Raji (cell line): ENCODE measurements around the gene F9.

Experiments used
- POLR2A ChIP-seq: IDR thresholded peaks from 2 replicates; pipeline ENCODE4 v1.6.1; 2011; ENCODE audit warnings: low read depth, low read length, control low read depth; ENCODE audit not compliant: insufficient read depth

F9 gene

GRCh38 chrX:139530550-139530949 lies at the start of gene F9:
TSS of gene F9 (plus strand) at chrX:139530739. CDS start at chrX:139530765, 26 bp downstream.
- no peak for TF ChIP-seq POLR2A

- TF ChIP-seq POLR2A: no peak
These were observed 46.8 kb upstream of the F9 start for GRCh38 chrX:139483699-139484098.

- TF ChIP-seq POLR2A: no peak
These were observed 45.9 kb upstream of the F9 start for GRCh38 chrX:139484591-139484990.

GRCh38 chrX:139495324-139495723 lies 35.2 kb upstream of the F9 start:
- TF ChIP-seq POLR2A: no peak

- TF ChIP-seq POLR2A: no peak
These were observed 24.2 kb upstream of the F9 start for GRCh38 chrX:139506333-139506732.

GRCh38 chrX:139508099-139508498 lies 22.4 kb upstream of the F9 start:
- no peak for TF ChIP-seq POLR2A

- no peak for TF ChIP-seq POLR2A
These were observed 12.1 kb upstream of the F9 start for GRCh38 chrX:139518475-139518874.

GRCh38 chrX:139532834-139533233 lies 2.3 kb downstream of the F9 start:
- TF ChIP-seq POLR2A: no peak

- TF ChIP-seq POLR2A: no peak
These were observed 2.9 kb downstream of the F9 start for GRCh38 chrX:139533444-139533843.

- no peak for TF ChIP-seq POLR2A
These were observed 8.6 kb downstream of the F9 start for GRCh38 chrX:139538907-139539790.

- no peak for TF ChIP-seq POLR2A
These were observed 12.1 kb downstream of the F9 start for GRCh38 chrX:139542652-139543051.

- TF ChIP-seq POLR2A: no peak
These were observed 13.4 kb downstream of the F9 start for GRCh38 chrX:139543920-139544319.

GRCh38 chrX:139544591-139544990 lies 14.1 kb downstream of the F9 start:
- TF ChIP-seq POLR2A: no peak

GRCh38 chrX:139554376-139554775 lies 23.8 kb downstream of the F9 start:
- no peak for TF ChIP-seq POLR2A

GRCh38 chrX:139554991-139555675 lies 24.6 kb downstream of the F9 start:
- no peak for TF ChIP-seq POLR2A

- TF ChIP-seq POLR2A: no peak
These were observed 29.0 kb downstream of the F9 start for GRCh38 chrX:139559383-139560042.

GRCh38 chrX:139560221-139560620 lies 29.7 kb downstream of the F9 start:
- TF ChIP-seq POLR2A: no peak

- no peak for TF ChIP-seq POLR2A
These were observed 32.7 kb downstream of the F9 start for GRCh38 chrX:139563251-139563650.
